ENCODE data around the gene NPAS2.

NPAS2 gene

GRCh38 chr2:100972452-100972851, 152.5 kb downstream of the NPAS2 start:
- H3K23ac ChIP-seq (ENCODE audit: low read length): no peak overlapping the region
- H3K18ac ChIP-seq (ENCODE audit: low read length): no peak overlapping the region
- H2BK12ac ChIP-seq (ENCODE audit: low read length): no peak overlapping the region
- H4K8ac ChIP-seq (ENCODE audit: low read depth, low read length): no peak overlapping the region
- no peak overlapping the region for H2BK120ac ChIP-seq (ENCODE audit: insufficient read depth, low read length, poor library complexity)
- H3K79me2 ChIP-seq (ENCODE audit: control insufficient read depth, insufficient read depth, low read length, poor library complexity): no peaks in the 10 kb centered on the region
- H3K36me3 ChIP-seq (ENCODE audit: control insufficient read depth in 1 of 2, insufficient read depth in 2 of 2, low read length in 2 of 2): no peaks in the 10 kb centered on the region
- no peak overlapping the region for H3K4me3 ChIP-seq (ENCODE audit: low read depth, low read length)
- H2BK5ac ChIP-seq (ENCODE audit: low read depth, low read length, poor library complexity): no peak overlapping the region
- H2AK5ac ChIP-seq (ENCODE audit: low read length): no peak overlapping the region
- no peaks in the 10 kb centered on the region for H3K27me3 ChIP-seq (ENCODE audit: insufficient read depth, low read length)
- peaks cover 10% of the 10 kb centered on the region for H3K79me1 ChIP-seq (ENCODE audit: low read length)
- no CpG with 5 or more reads among the region's 7 CpGs for WGBS (ENCODE audit: extremely low coverage, insufficient coverage, insufficient read length)
- no peak overlapping the region for H3K27ac ChIP-seq (ENCODE audit: low read depth, low read length)
- DNase-seq: no peak
- no peak overlapping the region for H3K14ac ChIP-seq (ENCODE audit: low read length)
- H3K4ac ChIP-seq (ENCODE audit: low read depth, low read length): no peak overlapping the region
- no peak overlapping the region for H3K4me2 ChIP-seq (ENCODE audit: low read length)
- peaks cover 16% of the 10 kb centered on the region in 2 experiments for H3K4me1 ChIP-seq (ENCODE audit: control insufficient read depth in 1 of 2, insufficient read depth in 2 of 2, low read length in 2 of 2)
- peaks cover 1% of the 10 kb centered on the region for H3K9me3 ChIP-seq (ENCODE audit: insufficient read depth, low read depth, low read length)
- no peak overlapping the region for H4K91ac ChIP-seq (ENCODE audit: low read depth, low read length)
- no peak overlapping the region for H2AFZ ChIP-seq (ENCODE audit: insufficient read depth, low read length, poor library complexity)
- H3K9ac ChIP-seq (ENCODE audit: low read length): no peak overlapping the region
- no peak overlapping the region for H4K12ac ChIP-seq (ENCODE audit: low read depth, low read length)

- no peaks in the 10 kb centered on the region for H3K27me3 ChIP-seq (ENCODE audit: insufficient read depth, low read length)
- DNase-seq: no peak
- H2BK120ac ChIP-seq (ENCODE audit: insufficient read depth, low read length, poor library complexity): no peak overlapping the region
- H2BK12ac ChIP-seq (ENCODE audit: low read length): peak overlapping the region; percentile 63
- no peak overlapping the region for H2AFZ ChIP-seq (ENCODE audit: insufficient read depth, low read length, poor library complexity)
- H3K4ac ChIP-seq (ENCODE audit: low read depth, low read length): no peak overlapping the region
- H3K9me3 ChIP-seq (ENCODE audit: insufficient read depth, low read depth, low read length): no peaks in the 10 kb centered on the region
- no peak overlapping the region for H3K23ac ChIP-seq (ENCODE audit: low read length)
- H3K18ac ChIP-seq (ENCODE audit: low read length): no peak overlapping the region
- H4K12ac ChIP-seq (ENCODE audit: low read depth, low read length): no peak overlapping the region
- H3K27ac ChIP-seq (ENCODE audit: low read depth, low read length): no peak overlapping the region
- no peak overlapping the region for H3K4me3 ChIP-seq (ENCODE audit: low read depth, low read length)
- no peak overlapping the region for H3K14ac ChIP-seq (ENCODE audit: low read length)
- no peak overlapping the region for H2BK5ac ChIP-seq (ENCODE audit: low read depth, low read length, poor library complexity)
- peak overlapping the region; percentile 45 for H2AK5ac ChIP-seq (ENCODE audit: low read length)
- H4K91ac ChIP-seq (ENCODE audit: low read depth, low read length): peak overlapping the region; percentile 81
- no peak overlapping the region for H3K9ac ChIP-seq (ENCODE audit: low read length)
- no peak overlapping the region for H3K4me2 ChIP-seq (ENCODE audit: low read length)
- H4K8ac ChIP-seq (ENCODE audit: low read depth, low read length): no peak overlapping the region
- no peaks in the 10 kb centered on the region for H3K79me2 ChIP-seq (ENCODE audit: control insufficient read depth, insufficient read depth, low read length, poor library complexity)
- peaks cover 16% of the 10 kb centered on the region for H3K79me1 ChIP-seq (ENCODE audit: low read length)
- H3K36me3 ChIP-seq (ENCODE audit: control insufficient read depth in 1 of 2, insufficient read depth in 2 of 2, low read length in 2 of 2): no peaks in the 10 kb centered on the region
- WGBS (ENCODE audit: extremely low coverage, insufficient coverage, insufficient read length): no CpG with 5 or more reads among the region's 22 CpGs
- peaks cover 23 to 24% of the 10 kb centered on the region in 2 experiments for H3K4me1 ChIP-seq (ENCODE audit: control insufficient read depth in 1 of 2, insufficient read depth in 2 of 2, low read length in 2 of 2)
These were observed 155.0 kb downstream of the NPAS2 start for GRCh38 chr2:100974712-100975520.

GRCh38 chr2:100975521-100975785, 155.5 kb downstream of the NPAS2 start:
- Histone ChIP-seq H3K18ac (ENCODE audit: low read length) (no peak overlapping the region), H2BK12ac (ENCODE audit: low read length) (peak overlapping the region; percentile 63), H3K27ac (ENCODE audit: low read depth, low read length) (no peak overlapping the region), H3K79me2 (ENCODE audit: control insufficient read depth, insufficient read depth, low read length, poor library complexity) (no peaks in the 10 kb centered on the region), H3K79me1 (ENCODE audit: low read length) (peaks cover 18% of the 10 kb centered on the region), H3K36me3 (ENCODE audit: control insufficient read depth in 1 of 2, insufficient read depth in 2 of 2, low read length in 2 of 2) (no peaks in the 10 kb centered on the region), H3K9me3 (ENCODE audit: insufficient read depth, low read depth, low read length) (no peaks in the 10 kb centered on the region), H3K4ac (ENCODE audit: low read depth, low read length) (no peak overlapping the region), H4K8ac (ENCODE audit: low read depth, low read length) (no peak overlapping the region), H3K23ac (ENCODE audit: low read length) (no peak overlapping the region), H3K9ac (ENCODE audit: low read length) (no peak overlapping the region), H2AFZ (ENCODE audit: insufficient read depth, low read length, poor library complexity) (no peak overlapping the region), H2AK5ac (ENCODE audit: low read length) (no peak overlapping the region), H2BK120ac (ENCODE audit: insufficient read depth, low read length, poor library complexity) (no peak overlapping the region), H2BK5ac (ENCODE audit: low read depth, low read length, poor library complexity) (no peak overlapping the region), H4K12ac (ENCODE audit: low read depth, low read length) (no peak overlapping the region), H4K91ac (ENCODE audit: low read depth, low read length) (peak overlapping the region; percentile 81), H3K4me3 (ENCODE audit: low read depth, low read length) (no peak overlapping the region), H3K14ac (ENCODE audit: low read length) (no peak overlapping the region), H3K4me2 (ENCODE audit: low read length) (no peak overlapping the region), H3K4me1 (ENCODE audit: control insufficient read depth in 1 of 2, insufficient read depth in 2 of 2, low read length in 2 of 2) (peaks cover 23 to 24% of the 10 kb centered on the region in 2 experiments), H3K27me3 (ENCODE audit: insufficient read depth, low read length) (no peaks in the 10 kb centered on the region)
- no peak for DNase-seq
- no CpG with 5 or more reads among the region's 7 CpGs for WGBS (ENCODE audit: extremely low coverage, insufficient coverage, insufficient read length)

GRCh38 chr2:100976061-100976460, 156.1 kb downstream of the NPAS2 start:
- Histone ChIP-seq H3K9me3 (ENCODE audit: insufficient read depth, low read depth, low read length) (no peaks in the 10 kb centered on the region), H3K27me3 (ENCODE audit: insufficient read depth, low read length) (no peaks in the 10 kb centered on the region), H3K23ac (ENCODE audit: low read length) (no peak overlapping the region), H2BK120ac (ENCODE audit: insufficient read depth, low read length, poor library complexity) (peak overlapping the region; percentile 72), H3K14ac (ENCODE audit: low read length) (no peak overlapping the region), H3K4me3 (ENCODE audit: low read depth, low read length) (no peak overlapping the region), H2AFZ (ENCODE audit: insufficient read depth, low read length, poor library complexity) (no peak overlapping the region), H2BK12ac (ENCODE audit: low read length) (peak overlapping the region; percentile 61), H3K79me1 (ENCODE audit: low read length) (peaks cover 20% of the 10 kb centered on the region), H3K9ac (ENCODE audit: low read length) (no peak overlapping the region), H3K27ac (ENCODE audit: low read depth, low read length) (peak overlapping the region; percentile 76), H3K4me2 (ENCODE audit: low read length) (peak overlapping the region; percentile 11), H3K18ac (ENCODE audit: low read length) (peak overlapping the region; percentile 57), H3K79me2 (ENCODE audit: control insufficient read depth, insufficient read depth, low read length, poor library complexity) (no peaks in the 10 kb centered on the region), H3K4me1 (ENCODE audit: control insufficient read depth in 1 of 2, insufficient read depth in 2 of 2, low read length in 2 of 2) (peaks cover 27% of the 10 kb centered on the region in 2 experiments), H2BK5ac (ENCODE audit: low read depth, low read length, poor library complexity) (peak overlapping the region; percentile 14), H4K8ac (ENCODE audit: low read depth, low read length) (peak overlapping the region; percentile 10), H3K4ac (ENCODE audit: low read depth, low read length) (peak overlapping the region; percentile 7), H4K12ac (ENCODE audit: low read depth, low read length) (no peak overlapping the region), H2AK5ac (ENCODE audit: low read length) (no peak overlapping the region), H4K91ac (ENCODE audit: low read depth, low read length) (peak overlapping the region; percentile 79), H3K36me3 (ENCODE audit: control insufficient read depth in 1 of 2, insufficient read depth in 2 of 2, low read length in 2 of 2) (no peaks in the 10 kb centered on the region)
- DNase-seq: no peak
- WGBS (ENCODE audit: extremely low coverage, insufficient coverage, insufficient read length): no CpG with 5 or more reads among the region's 6 CpGs
